Ishikawa (cell line): Measurements from ENCODE around the gene TRIM62.

ENCODE experiments used
- CEBPB ChIP-seq: IDR thresholded peaks from 2 replicates; pipeline ENCODE4 v1.6.1; 2012
- CREB1 ChIP-seq: IDR thresholded peaks from 2 replicates; pipeline ENCODE4 v1.6.1; 2012; ENCODE audit warnings: low read depth
- EGR1 ChIP-seq: IDR thresholded peaks from 2 replicates; pipeline ENCODE4 v1.6.1; 2012
- EP300 ChIP-seq: IDR thresholded peaks from 2 replicates; pipeline ENCODE4 v1.6.1; 2012; ENCODE audit warnings: borderline replicate concordance
- FOXM1 ChIP-seq: IDR thresholded peaks from 2 replicates; pipeline ENCODE4 v1.6.1; 2012; ENCODE audit warnings: low read depth, borderline replicate concordance
- MAX ChIP-seq: IDR thresholded peaks from 2 replicates; pipeline ENCODE4 v1.6.1; 2012
- NFIC ChIP-seq: IDR thresholded peaks from 2 replicates; pipeline ENCODE4 v1.6.1; 2012
- RAD21 ChIP-seq: IDR thresholded peaks from 2 replicates; pipeline ENCODE4 v1.6.1; 2012; ENCODE audit warnings: low read depth
- REST ChIP-seq: IDR thresholded peaks from 2 replicates; pipeline ENCODE4 v1.6.1; 2012; ENCODE audit warnings: low read depth, mild to moderate bottlenecking
- TAF1 ChIP-seq: IDR thresholded peaks from 2 replicates; pipeline ENCODE4 v1.6.1; 2012; ENCODE audit warnings: low read depth, mild to moderate bottlenecking
- TCF12 ChIP-seq: IDR thresholded peaks from 2 replicates; pipeline ENCODE4 v1.6.1; 2012; ENCODE audit warnings: low read depth
- TEAD4 ChIP-seq: IDR thresholded peaks from 2 replicates; pipeline ENCODE4 v1.6.1; 2012
- USF1 ChIP-seq: IDR thresholded peaks from 2 replicates; pipeline ENCODE4 v1.6.1; 2012
- YY1 ChIP-seq: IDR thresholded peaks from 2 replicates; pipeline ENCODE4 v1.6.1; 2012; ENCODE audit warnings: low read depth
- ZBTB7A ChIP-seq: IDR thresholded peaks from 2 replicates; pipeline ENCODE4 v1.6.1; 2012; ENCODE audit warnings: low read depth

TRIM62 gene

GRCh38 chr1:33097762-33098161 is 84.1 kb downstream of the TRIM62 start:
- no peak for TF ChIP-seq CEBPB
- TF ChIP-seq USF1 = no peak

GRCh38 chr1:33097137-33097611 is 84.7 kb downstream of the TRIM62 start:
- no peak for TF ChIP-seq YY1
- TF ChIP-seq TEAD4 = no peak
- TF ChIP-seq CREB1 = no peak
- TF ChIP-seq FOXM1 = no peak
- no peak for TF ChIP-seq TCF12
- TF ChIP-seq USF1 = no peak
- TF ChIP-seq NFIC = no peak

- TF ChIP-seq ZBTB7A (no peak), YY1 (no peak), CEBPB (no peak), MAX (no peak), TAF1 (no peak), FOXM1 (no peak), EGR1 (no peak), USF1 (no peak), REST (no peak), CREB1 (no peak), NFIC (no peak), TEAD4 (no peak), EP300 (no peak), TCF12 (no peak), RAD21 (no peak)
Observed at GRCh38 chr1:33096363-33097005, 85.4 kb downstream of the TRIM62 start.
